ENCODE results near the gene MBP. TPM values are rescaled to one million over a fixed set of nuclear protein-coding genes. Genes with fewer than 3 reads are reported as not detected.

MBP gene
- total and polyA plus RNA-seq, 2 experiments from 2014 or later: 18.4 to 22.9 TPM

DNA sequence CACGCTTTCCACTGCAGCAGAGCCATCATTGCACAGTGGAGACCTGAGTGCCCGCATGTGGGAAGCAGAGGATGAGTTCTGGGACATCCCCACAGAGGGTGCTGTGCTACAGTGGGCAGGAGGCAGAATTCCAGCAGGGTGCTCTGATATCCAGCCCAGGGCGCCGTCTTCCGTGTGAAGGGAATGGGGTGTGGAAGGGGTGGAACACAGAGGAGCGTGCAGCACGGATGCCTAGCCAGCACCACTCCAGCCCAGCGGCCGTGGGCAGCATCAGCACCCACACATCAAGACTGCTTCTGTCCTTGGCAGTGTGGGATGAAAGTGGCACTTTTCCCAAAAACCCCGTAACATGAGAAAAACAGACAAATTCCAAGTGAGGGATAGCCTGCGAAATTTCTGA, 175.9 kb downstream of the MBP start:
- DNase-seq (ENCODE audit: low spot score) (no peak), ATAC-seq (no peak; the same call in 2 of the 3 replicates)
- no peaks in the 10 kb centered on the region for H3K27me3 ChIP-seq (ENCODE audit: insufficient read depth)
- no peak overlapping the region for H3K4me2 ChIP-seq
- H2AFZ ChIP-seq: no peak overlapping the region
- H3K9me2 ChIP-seq (ENCODE audit: insufficient read depth): no peaks in the 10 kb centered on the region
- TF ChIP-seq POLR2AphosphoS5 (IDR thresholded peaks at IDR 0.05; ENCODE audit: low read depth) (no peak), CREB1 (CRISPR knock-in tag; IDR thresholded peaks at IDR 0.05; ENCODE audit: low read depth) (no peak), ZNF114 (CRISPR knock-in tag; IDR thresholded peaks at IDR 0.05) (no peak)
- TF ChIP-seq, protein P1, sequence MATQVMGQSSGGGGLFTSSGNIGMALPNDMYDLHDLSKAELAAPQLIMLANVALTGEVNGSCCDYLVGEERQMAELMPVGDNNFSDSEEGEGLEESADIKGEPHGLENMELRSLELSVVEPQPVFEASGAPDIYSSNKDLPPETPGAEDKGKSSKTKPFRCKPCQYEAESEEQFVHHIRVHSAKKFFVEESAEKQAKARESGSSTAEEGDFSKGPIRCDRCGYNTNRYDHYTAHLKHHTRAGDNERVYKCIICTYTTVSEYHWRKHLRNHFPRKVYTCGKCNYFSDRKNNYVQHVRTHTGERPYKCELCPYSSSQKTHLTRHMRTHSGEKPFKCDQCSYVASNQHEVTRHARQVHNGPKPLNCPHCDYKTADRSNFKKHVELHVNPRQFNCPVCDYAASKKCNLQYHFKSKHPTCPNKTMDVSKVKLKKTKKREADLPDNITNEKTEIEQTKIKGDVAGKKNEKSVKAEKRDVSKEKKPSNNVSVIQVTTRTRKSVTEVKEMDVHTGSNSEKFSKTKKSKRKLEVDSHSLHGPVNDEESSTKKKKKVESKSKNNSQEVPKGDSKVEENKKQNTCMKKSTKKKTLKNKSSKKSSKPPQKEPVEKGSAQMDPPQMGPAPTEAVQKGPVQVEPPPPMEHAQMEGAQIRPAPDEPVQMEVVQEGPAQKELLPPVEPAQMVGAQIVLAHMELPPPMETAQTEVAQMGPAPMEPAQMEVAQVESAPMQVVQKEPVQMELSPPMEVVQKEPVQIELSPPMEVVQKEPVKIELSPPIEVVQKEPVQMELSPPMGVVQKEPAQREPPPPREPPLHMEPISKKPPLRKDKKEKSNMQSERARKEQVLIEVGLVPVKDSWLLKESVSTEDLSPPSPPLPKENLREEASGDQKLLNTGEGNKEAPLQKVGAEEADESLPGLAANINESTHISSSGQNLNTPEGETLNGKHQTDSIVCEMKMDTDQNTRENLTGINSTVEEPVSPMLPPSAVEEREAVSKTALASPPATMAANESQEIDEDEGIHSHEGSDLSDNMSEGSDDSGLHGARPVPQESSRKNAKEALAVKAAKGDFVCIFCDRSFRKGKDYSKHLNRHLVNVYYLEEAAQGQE (IDR thresholded peaks at IDR 0.05; ENCODE audit: unreplicated experiment): no peak
- no peak overlapping the region for H3K4me3 Mint-ChIP-seq
- no peaks in the 10 kb centered on the region for H3K4me1 ChIP-seq (ENCODE audit: insufficient read depth)
- no peak overlapping the region for H3K4me3 ChIP-seq
- H3K27me3 Mint-ChIP-seq (ENCODE audit: insufficient read depth, low read depth, poor library complexity): peaks cover 4% of the 10 kb centered on the region
- H3K27ac ChIP-seq (ENCODE audit: low read depth): no peak overlapping the region
- peaks cover 19% of the 10 kb centered on the region for H3K36me3 Mint-ChIP-seq (ENCODE audit: low read depth)
- H3K4me1 Mint-ChIP-seq: peaks cover 10% of the 10 kb centered on the region; the same call in 1 of the 3 replicates
- no peaks in the 10 kb centered on the region; the same call in 1 of the 2 replicates for H4K20me1 ChIP-seq (replicated peaks; ENCODE audit: insufficient read depth)
- H3K27ac Mint-ChIP-seq: no peak overlapping the region
- no peaks in the 10 kb centered on the region; the same call in 2 of the 3 replicates for H3K9me3 Mint-ChIP-seq
- H3F3A ChIP-seq (replicated peaks; ENCODE audit: low read depth): no peaks in the 10 kb centered on the region
- H3K79me2 ChIP-seq (replicated peaks; ENCODE audit: insufficient read depth): no peaks in the 10 kb centered on the region
- no peaks in the 10 kb centered on the region for H3K36me3 ChIP-seq (ENCODE audit: insufficient read depth)

DNA sequence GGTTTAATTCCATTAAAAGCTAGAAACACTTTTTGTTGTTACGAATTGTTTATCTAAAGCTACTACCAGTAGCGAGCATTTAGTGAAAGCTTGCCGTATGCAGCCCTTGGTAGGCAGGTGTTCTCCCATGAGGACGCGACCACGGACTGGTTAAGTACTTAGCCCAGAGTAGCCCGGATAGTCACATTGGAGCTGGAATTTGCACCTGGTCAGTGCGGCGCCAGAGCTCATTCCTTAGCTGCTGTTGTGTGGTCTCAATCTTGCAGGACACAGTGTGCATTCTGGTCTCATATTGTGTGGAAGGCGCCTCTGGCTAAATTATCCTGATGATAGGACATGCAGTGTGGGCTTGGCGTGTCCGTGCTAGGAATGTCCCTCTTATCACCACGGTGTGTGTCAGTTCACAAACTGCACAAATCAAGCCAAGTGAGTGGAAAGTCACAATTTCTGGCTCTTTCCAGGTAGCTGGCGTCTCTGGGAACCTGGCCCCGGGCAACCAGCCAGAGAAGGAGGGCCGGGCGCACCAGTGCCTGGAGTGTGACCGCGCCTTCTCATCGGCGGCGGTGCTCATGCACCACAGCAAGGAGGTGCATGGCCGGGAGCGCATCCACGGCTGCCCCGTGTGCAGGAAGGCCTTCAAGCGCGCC, 176.9 kb downstream of the MBP start:
- no peak overlapping the region for H3K27ac Mint-ChIP-seq
- no peaks in the 10 kb centered on the region; the same call in 2 of the 3 replicates for H3K9me3 Mint-ChIP-seq
- no peak overlapping the region for H3K4me3 Mint-ChIP-seq
- DNase-seq (ENCODE audit: low spot score) (no peak), ATAC-seq (no peak)
- no peaks in the 10 kb centered on the region for H3K4me1 ChIP-seq (ENCODE audit: insufficient read depth)
- no peak overlapping the region for H3K4me3 ChIP-seq
- H3K27me3 Mint-ChIP-seq (ENCODE audit: insufficient read depth, low read depth, poor library complexity): peaks cover 4% of the 10 kb centered on the region
- no peaks in the 10 kb centered on the region for H3K9me2 ChIP-seq (ENCODE audit: insufficient read depth)
- no peaks in the 10 kb centered on the region for H3F3A ChIP-seq (replicated peaks; ENCODE audit: low read depth)
- H3K4me2 ChIP-seq: no peak overlapping the region
- H2AFZ ChIP-seq: no peak overlapping the region
- no peaks in the 10 kb centered on the region for H3K27me3 ChIP-seq (ENCODE audit: insufficient read depth)
- H3K79me2 ChIP-seq (replicated peaks; ENCODE audit: insufficient read depth): no peaks in the 10 kb centered on the region
- H3K36me3 Mint-ChIP-seq (ENCODE audit: low read depth): peaks cover 18% of the 10 kb centered on the region
- H4K20me1 ChIP-seq (replicated peaks; ENCODE audit: insufficient read depth): no peaks in the 10 kb centered on the region; the same call in 1 of the 2 replicates
- no peaks in the 10 kb centered on the region for H3K36me3 ChIP-seq (ENCODE audit: insufficient read depth)
- no peak overlapping the region for H3K27ac ChIP-seq (ENCODE audit: low read depth)
- peaks cover 10% of the 10 kb centered on the region; the same call in 1 of the 3 replicates for H3K4me1 Mint-ChIP-seq
- no peak for TF ChIP-seq ZNF114 (CRISPR knock-in tag; IDR thresholded peaks at IDR 0.05)
- TF ChIP-seq, protein P2, sequence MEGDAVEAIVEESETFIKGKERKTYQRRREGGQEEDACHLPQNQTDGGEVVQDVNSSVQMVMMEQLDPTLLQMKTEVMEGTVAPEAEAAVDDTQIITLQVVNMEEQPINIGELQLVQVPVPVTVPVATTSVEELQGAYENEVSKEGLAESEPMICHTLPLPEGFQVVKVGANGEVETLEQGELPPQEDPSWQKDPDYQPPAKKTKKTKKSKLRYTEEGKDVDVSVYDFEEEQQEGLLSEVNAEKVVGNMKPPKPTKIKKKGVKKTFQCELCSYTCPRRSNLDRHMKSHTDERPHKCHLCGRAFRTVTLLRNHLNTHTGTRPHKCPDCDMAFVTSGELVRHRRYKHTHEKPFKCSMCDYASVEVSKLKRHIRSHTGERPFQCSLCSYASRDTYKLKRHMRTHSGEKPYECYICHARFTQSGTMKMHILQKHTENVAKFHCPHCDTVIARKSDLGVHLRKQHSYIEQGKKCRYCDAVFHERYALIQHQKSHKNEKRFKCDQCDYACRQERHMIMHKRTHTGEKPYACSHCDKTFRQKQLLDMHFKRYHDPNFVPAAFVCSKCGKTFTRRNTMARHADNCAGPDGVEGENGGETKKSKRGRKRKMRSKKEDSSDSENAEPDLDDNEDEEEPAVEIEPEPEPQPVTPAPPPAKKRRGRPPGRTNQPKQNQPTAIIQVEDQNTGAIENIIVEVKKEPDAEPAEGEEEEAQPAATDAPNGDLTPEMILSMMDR (conservative IDR thresholded peaks at IDR 0.05; ENCODE audit: low read depth in 2 of 2): no peak
- TF ChIP-seq, protein P3, sequence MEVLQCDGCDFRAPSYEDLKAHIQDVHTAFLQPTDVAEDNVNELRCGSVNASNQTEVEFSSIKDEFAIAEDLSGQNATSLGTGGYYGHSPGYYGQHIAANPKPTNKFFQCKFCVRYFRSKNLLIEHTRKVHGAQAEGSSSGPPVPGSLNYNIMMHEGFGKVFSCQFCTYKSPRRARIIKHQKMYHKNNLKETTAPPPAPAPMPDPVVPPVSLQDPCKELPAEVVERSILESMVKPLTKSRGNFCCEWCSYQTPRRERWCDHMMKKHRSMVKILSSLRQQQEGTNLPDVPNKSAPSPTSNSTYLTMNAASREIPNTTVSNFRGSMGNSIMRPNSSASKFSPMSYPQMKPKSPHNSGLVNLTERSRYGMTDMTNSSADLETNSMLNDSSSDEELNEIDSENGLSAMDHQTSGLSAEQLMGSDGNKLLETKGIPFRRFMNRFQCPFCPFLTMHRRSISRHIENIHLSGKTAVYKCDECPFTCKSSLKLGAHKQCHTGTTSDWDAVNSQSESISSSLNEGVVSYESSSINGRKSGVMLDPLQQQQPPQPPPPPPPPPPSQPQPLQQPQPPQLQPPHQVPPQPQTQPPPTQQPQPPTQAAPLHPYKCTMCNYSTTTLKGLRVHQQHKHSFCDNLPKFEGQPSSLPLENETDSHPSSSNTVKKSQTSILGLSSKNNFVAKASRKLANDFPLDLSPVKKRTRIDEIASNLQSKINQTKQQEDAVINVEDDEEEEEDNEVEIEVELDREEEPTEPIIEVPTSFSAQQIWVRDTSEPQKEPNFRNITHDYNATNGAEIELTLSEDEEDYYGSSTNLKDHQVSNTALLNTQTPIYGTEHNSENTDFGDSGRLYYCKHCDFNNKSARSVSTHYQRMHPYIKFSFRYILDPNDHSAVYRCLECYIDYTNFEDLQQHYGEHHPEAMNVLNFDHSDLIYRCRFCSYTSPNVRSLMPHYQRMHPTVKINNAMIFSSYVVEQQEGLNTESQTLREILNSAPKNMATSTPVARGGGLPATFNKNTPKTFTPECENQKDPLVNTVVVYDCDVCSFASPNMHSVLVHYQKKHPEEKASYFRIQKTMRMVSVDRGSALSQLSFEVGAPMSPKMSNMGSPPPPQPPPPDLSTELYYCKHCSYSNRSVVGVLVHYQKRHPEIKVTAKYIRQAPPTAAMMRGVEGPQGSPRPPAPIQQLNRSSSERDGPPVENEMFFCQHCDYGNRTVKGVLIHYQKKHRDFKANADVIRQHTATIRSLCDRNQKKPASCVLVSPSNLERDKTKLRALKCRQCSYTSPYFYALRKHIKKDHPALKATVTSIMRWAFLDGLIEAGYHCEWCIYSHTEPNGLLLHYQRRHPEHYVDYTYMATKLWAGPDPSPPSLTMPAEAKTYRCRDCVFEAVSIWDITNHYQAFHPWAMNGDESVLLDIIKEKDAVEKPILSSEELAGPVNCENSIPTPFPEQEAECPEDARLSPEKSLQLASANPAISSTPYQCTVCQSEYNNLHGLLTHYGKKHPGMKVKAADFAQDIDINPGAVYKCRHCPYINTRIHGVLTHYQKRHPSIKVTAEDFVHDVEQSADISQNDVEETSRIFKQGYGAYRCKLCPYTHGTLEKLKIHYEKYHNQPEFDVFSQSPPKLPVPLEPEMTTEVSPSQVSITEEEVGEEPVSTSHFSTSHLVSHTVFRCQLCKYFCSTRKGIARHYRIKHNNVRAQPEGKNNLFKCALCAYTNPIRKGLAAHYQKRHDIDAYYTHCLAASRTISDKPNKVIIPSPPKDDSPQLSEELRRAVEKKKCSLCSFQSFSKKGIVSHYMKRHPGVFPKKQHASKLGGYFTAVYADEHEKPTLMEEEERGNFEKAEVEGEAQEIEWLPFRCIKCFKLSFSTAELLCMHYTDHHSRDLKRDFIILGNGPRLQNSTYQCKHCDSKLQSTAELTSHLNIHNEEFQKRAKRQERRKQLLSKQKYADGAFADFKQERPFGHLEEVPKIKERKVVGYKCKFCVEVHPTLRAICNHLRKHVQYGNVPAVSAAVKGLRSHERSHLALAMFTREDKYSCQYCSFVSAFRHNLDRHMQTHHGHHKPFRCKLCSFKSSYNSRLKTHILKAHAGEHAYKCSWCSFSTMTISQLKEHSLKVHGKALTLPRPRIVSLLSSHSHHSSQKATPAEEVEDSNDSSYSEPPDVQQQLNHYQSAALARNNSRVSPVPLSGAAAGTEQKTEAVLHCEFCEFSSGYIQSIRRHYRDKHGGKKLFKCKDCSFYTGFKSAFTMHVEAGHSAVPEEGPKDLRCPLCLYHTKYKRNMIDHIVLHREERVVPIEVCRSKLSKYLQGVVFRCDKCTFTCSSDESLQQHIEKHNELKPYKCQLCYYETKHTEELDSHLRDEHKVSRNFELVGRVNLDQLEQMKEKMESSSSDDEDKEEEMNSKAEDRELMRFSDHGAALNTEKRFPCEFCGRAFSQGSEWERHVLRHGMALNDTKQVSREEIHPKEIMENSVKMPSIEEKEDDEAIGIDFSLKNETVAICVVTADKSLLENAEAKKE (CRISPR knock-in tag; IDR thresholded peaks at IDR 0.05): no peak
- TF ChIP-seq NANOG (IDR thresholded peaks at IDR 0.05; ENCODE audit: borderline replicate concordance): no peak
- TF ChIP-seq, protein P4, sequence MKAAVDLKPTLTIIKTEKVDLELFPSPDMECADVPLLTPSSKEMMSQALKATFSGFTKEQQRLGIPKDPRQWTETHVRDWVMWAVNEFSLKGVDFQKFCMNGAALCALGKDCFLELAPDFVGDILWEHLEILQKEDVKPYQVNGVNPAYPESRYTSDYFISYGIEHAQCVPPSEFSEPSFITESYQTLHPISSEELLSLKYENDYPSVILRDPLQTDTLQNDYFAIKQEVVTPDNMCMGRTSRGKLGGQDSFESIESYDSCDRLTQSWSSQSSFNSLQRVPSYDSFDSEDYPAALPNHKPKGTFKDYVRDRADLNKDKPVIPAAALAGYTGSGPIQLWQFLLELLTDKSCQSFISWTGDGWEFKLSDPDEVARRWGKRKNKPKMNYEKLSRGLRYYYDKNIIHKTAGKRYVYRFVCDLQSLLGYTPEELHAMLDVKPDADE (IDR thresholded peaks at IDR 0.05): no peak

All from GM23338 (cell line).